Measurements from ENCODE around the gene IKZF5. TPM values are rescaled to one million over a fixed set of nuclear protein-coding genes. Genes with fewer than 3 reads are reported as not detected.

The IKZF5 gene
- total and polyA plus RNA-seq, 8 donors = 3.5 to 18.5 (median 9.0) TPM

- TF ChIP-seq POLR2AphosphoS5 (IDR thresholded peaks at IDR 0.05) (no peak), EP300 (IDR thresholded peaks at IDR 0.05) (no peak), POLR2A (IDR thresholded peaks at IDR 0.05) (no peak), CTCF (IDR thresholded peaks at IDR 0.05) (no peak)
- H3K36me3 ChIP-seq = peaks cover 0 to 8% (median 4%) of the 10 kb centered on the region in 4 donors
- H3K9me3 ChIP-seq = no peaks in the 10 kb centered on the region
- no peak for DNase-seq
- H3K4me3 ChIP-seq = no peak overlapping the region
- no peak overlapping the region for H3K27ac ChIP-seq
- peaks cover 0 to 24% (median 16%) of the 10 kb centered on the region in 4 donors for H3K4me1 ChIP-seq
- intact Hi-C loops (cut with DNase I; ENCODE audit: low total_unique reads) = no loop called here
- H3K27me3 ChIP-seq = no peaks in the 10 kb centered on the region
- WGBS, 5 donors = 95 to 100% (median 99%) methylated on average over 2 of the region's 2 CpGs
Measured at GRCh38 chr10:123014772-123015171, 6.2 kb upstream of the IKZF5 start.

GRCh38 chr10:123013456-123014419 lies 5.1 kb upstream of the IKZF5 start:
- DNase-seq = no peak
- intact Hi-C loops (cut with DNase I; ENCODE audit: low total_unique reads) = no loop called here
- peaks cover 0 to 8% (median 4%) of the 10 kb centered on the region in 4 donors for H3K36me3 ChIP-seq
- H3K4me1 ChIP-seq = peaks cover 0 to 32% (median 22%) of the 10 kb centered on the region in 4 donors
- no peak overlapping the region for H3K4me3 ChIP-seq
- H3K27ac ChIP-seq = no peak overlapping the region
- TF ChIP-seq EP300 (IDR thresholded peaks at IDR 0.05) = no peak
- no peak for TF ChIP-seq CTCF (IDR thresholded peaks at IDR 0.05)
- no peak for TF ChIP-seq POLR2AphosphoS5 (IDR thresholded peaks at IDR 0.05)
- no peak for TF ChIP-seq POLR2A (IDR thresholded peaks at IDR 0.05)
- H3K27me3 ChIP-seq = no peaks in the 10 kb centered on the region
- H3K9me3 ChIP-seq = no peaks in the 10 kb centered on the region
- 91 to 97% (median 95%) methylated on average over 21 to 43 of the region's 43 CpGs for WGBS, 5 donors

GRCh38 chr10:123011987-123012386 lies 3.4 kb upstream of the IKZF5 start:
- Histone ChIP-seq H3K27ac (no peak overlapping the region), H3K36me3 (peaks cover 0 to 8% (median 4%) of the 10 kb centered on the region in 4 donors), H3K4me1 (peaks cover 7 to 41% (median 32%) of the 10 kb centered on the region in 4 donors), H3K4me3 (no peak overlapping the region), H3K9me3 (no peaks in the 10 kb centered on the region), H3K27me3 (no peaks in the 10 kb centered on the region)
- WGBS, 5 donors = 72 to 81% (median 78%) methylated on average over 3 of the region's 3 CpGs
- intact Hi-C loops (cut with DNase I; ENCODE audit: low total_unique reads) = no loop called here
- DNase-seq = no peak
- no peak for TF ChIP-seq EP300 (IDR thresholded peaks at IDR 0.05)
- no peak for TF ChIP-seq POLR2A (IDR thresholded peaks at IDR 0.05)
- no peak for TF ChIP-seq CTCF (IDR thresholded peaks at IDR 0.05)
- no peak for TF ChIP-seq POLR2AphosphoS5 (IDR thresholded peaks at IDR 0.05)

GRCh38 chr10:123009105-123009820 lies 668 bp upstream of the IKZF5 start:
- peak overlapping the region; percentile 71 to 94 (median 94) for H3K27ac ChIP-seq
- peak; percentile 28 to 44 for DNase-seq
- TF ChIP-seq CTCF (IDR thresholded peaks at IDR 0.05) (no peak), POLR2A (IDR thresholded peaks at IDR 0.05) (no peak), EP300 (IDR thresholded peaks at IDR 0.05) (no peak), POLR2AphosphoS5 (IDR thresholded peaks at IDR 0.05) (no peak)
- H3K4me3 ChIP-seq = peak overlapping the region; percentile 95 to 100 (median 97)
- H3K27me3 ChIP-seq = no peaks in the 10 kb centered on the region
- intact Hi-C loops (cut with DNase I; ENCODE audit: low total_unique reads) = no loop called here
- H3K9me3 ChIP-seq = no peaks in the 10 kb centered on the region
- H3K4me1 ChIP-seq = peaks cover 11 to 67% (median 46%) of the 10 kb centered on the region in 4 donors
- peaks cover 0 to 13% (median 6%) of the 10 kb centered on the region in 4 donors for H3K36me3 ChIP-seq
- WGBS, 5 donors = 1% methylated on average over 31 to 34 of the region's 34 CpGs
